Naive thymus-derived CD8-positive, alpha-beta T cell (primary cell): ENCODE data around the gene UGP2. TPM values are rescaled to one million over a fixed set of nuclear protein-coding genes. Genes with fewer than 3 reads are reported as not detected.
A peak's percentile ranks its signal among the peaks of the same experiment; 100 is the strongest.

Source experiments
- ATAC-seq, 2 donors: fragments of 150-1000 bp; cut with Tn5 transposase in 1 of 2; sonication (Bioruptor Pico), chemical (Tn5 transposase) in 1 of 2; 1 replicate in 1 of 2; 2 replicates in 1 of 2; pipeline ENCODE4 v1.10.0; 2021; ENCODE audit warnings: mild to moderate bottlenecking in 2 of 2, moderate library complexity in 2 of 2
- POLR2A ChIA-PET: fragments of 350-600 bp; sonication (Branson Sonifier 250); formaldehyde crosslinking; loops from one replicate; lab custom pipeline; 2021; ENCODE audit warnings: antibody characterized with exemption; lab: Charles Lee
- DNase-seq, 10 donors: peaks; one replicate each; pipeline versions ENCODE4 v3.0.0 to v3.0.0-alpha.2; 2020 to 2022
- H3K27ac Mint-ChIP-seq, 10 donors: one replicate each; pipeline ENCODE4 v1.8.0; 2020 to 2022; ENCODE audit warnings: mild to moderate bottlenecking in 10 of 10, mixed read lengths in 10 of 10, moderate library complexity in 4 of 10, inconsistent platforms in 1 of 10
- H3K27me3 Mint-ChIP-seq, 5 donors: one replicate each; pipeline ENCODE4 v1.8.0; 2021 to 2022; ENCODE audit warnings: mixed read lengths in 5 of 5
- H3K36me3 Mint-ChIP-seq, 3 donors: one replicate each; pipeline ENCODE4 v1.8.0; 2020 to 2022; ENCODE audit warnings: mixed read lengths in 3 of 3, mild to moderate bottlenecking in 2 of 3, inconsistent platforms in 1 of 3
- H3K4me1 Mint-ChIP-seq, 4 donors: one replicate each; pipeline ENCODE4 v1.8.0; 2021 to 2022; ENCODE audit warnings: mixed read lengths in 4 of 4
- H3K4me3 Mint-ChIP-seq, 10 donors: one replicate each; pipeline ENCODE4 v1.8.0; 2020 to 2022; ENCODE audit warnings: mild to moderate bottlenecking in 10 of 10, mixed read lengths in 10 of 10, moderate library complexity in 6 of 10, inconsistent platforms in 1 of 10
- H3K9me3 Mint-ChIP-seq, 9 donors: one replicate each; pipeline ENCODE4 v1.8.0; 2020 to 2022; ENCODE audit warnings: mixed read lengths in 9 of 9, mild to moderate bottlenecking in 3 of 9, inconsistent platforms in 1 of 9, moderate library complexity in 1 of 9
- polyA plus RNA-seq, 3 donors: library from polyadenylated mRNA; unstranded; fragments of 300-500 nt; fragmentation: Illumina TruSeq; gene quantifications; one replicate each; pipeline ENCODE4 v1.2.3, GENCODE V29; 2021
- total RNA-seq, 8 experiments: library from RNA in 2 of 8; stranded (reverse) in 2 of 8; gene quantifications; one replicate each; pipeline ENCODE4 v1.2.3 and lab custom pipeline; 2021 to 2026

Gene UGP2
- total and polyA plus RNA-seq, 5 experiments from 2014 or later: 77.2 to 148 (median 112) TPM

- Mint-ChIP-seq H3K9me3 (peaks cover 0 to 3% (median 0%) of the 10 kb centered on the region in 9 donors), H3K27ac (peak overlapping the region; percentile 83 to 98 (median 94)), H3K27me3 (no peaks in the 10 kb centered on the region), H3K36me3 (peaks cover 0 to 24% (median 13%) of the 10 kb centered on the region in 3 donors), H3K4me3 (peak overlapping the region in 7 of 10 donors; percentile 5 to 72 (median 12)), H3K4me1 (peaks cover 30 to 89% (median 77%) of the 10 kb centered on the region in 4 donors)
- POLR2A ChIA-PET: interaction anchor here (1.0 to 3.6 kb wide), 4 partner anchors 9 to 12 kb away, joined by 3 to 40 read pairs (median 8); partner anchors contain the start of gene UGP2
- ATAC-seq: no peak
- no peak for DNase-seq
These were observed 12.0 kb downstream of the UGP2 start for GRCh38 chr2:63853527-63854310.

DNA sequence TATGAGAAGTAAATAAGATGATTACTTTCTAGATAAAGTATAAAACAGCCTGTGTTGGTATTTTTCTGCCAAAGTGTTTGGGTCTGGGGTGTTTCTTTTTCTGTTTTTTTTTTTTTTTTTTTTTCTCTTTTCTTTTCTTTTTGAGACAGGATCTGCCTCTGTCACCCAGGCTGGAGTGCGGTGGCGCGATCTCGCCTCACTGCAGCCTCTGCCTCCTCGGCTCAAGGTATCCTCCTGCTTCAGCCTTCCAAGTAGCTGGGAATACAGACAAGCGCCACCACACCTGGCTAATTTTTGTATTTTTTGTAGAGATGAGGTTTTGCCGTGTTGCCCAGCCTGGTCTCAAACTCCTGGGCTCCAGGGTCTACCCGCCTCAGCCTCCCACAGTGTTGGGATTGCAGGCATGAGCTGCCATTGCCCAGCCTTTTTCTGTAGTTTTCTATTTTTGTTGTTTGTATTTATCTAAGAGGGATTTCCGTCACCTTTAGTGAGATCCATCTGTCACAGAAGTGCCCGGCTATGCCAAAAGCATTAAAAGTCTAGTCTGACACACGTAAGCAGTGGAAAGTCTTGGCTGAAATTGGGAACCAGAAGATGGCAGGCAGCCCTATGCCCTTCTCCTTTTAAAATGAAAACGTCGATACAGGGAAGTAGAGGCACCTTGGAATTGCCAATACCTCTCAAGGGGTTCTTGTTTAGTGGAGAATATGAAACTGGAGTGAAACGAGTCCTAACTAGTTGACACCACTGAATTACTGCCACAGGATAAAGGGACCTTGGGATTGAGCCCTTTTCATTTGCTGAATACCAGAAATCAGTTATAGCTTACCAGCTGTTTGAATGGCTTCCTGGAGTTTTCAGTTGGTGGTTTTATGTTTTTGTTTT is 14.0 kb downstream of the UGP2 start:
- Mint-ChIP-seq H3K4me1 (peaks cover 27 to 72% (median 64%) of the 10 kb centered on the region in 4 donors), H3K36me3 (peaks cover 0 to 35% (median 16%) of the 10 kb centered on the region in 3 donors), H3K9me3 (peaks cover 0 to 3% (median 0%) of the 10 kb centered on the region in 9 donors), H3K27me3 (no peaks in the 10 kb centered on the region), H3K4me3 (peak overlapping the region; percentile 52 to 82 (median 70)), H3K27ac (peak overlapping the region; percentile 86 to 98 (median 95))
- POLR2A ChIA-PET: interaction anchor here (1.0 to 3.6 kb wide), 3 partner anchors 10 to 14 kb away, joined by 3 to 40 read pairs (median 6); partner anchors contain the start of gene UGP2
- peak; percentile 4 to 7 for ATAC-seq
- peak in 4 of 10 donors; percentile 3 to 59 (median 12) for DNase-seq

GRCh38 chr2:63856303-63856603 is 14.6 kb downstream of the UGP2 start:
- H3K27ac Mint-ChIP-seq: peak overlapping the region; percentile 86 to 98 (median 95)
- POLR2A ChIA-PET: interaction anchor here (1.0 to 3.6 kb wide), 2 partner anchors 11 to 15 kb away, joined by 6 to 40 read pairs; partner anchors contain the start of gene UGP2
- H3K9me3 Mint-ChIP-seq: peaks cover 0 to 1% (median 0%) of the 10 kb centered on the region in 9 donors
- peak in 9 of 10 donors; percentile 17 to 84 (median 60) for DNase-seq
- H3K4me1 Mint-ChIP-seq: peaks cover 26 to 68% (median 63%) of the 10 kb centered on the region in 4 donors
- H3K4me3 Mint-ChIP-seq: peak overlapping the region; percentile 55 to 82 (median 70)
- peak; percentile 89 to 92 for ATAC-seq
- H3K27me3 Mint-ChIP-seq: no peaks in the 10 kb centered on the region
- H3K36me3 Mint-ChIP-seq: peaks cover 0 to 34% (median 13%) of the 10 kb centered on the region in 3 donors

DNA sequence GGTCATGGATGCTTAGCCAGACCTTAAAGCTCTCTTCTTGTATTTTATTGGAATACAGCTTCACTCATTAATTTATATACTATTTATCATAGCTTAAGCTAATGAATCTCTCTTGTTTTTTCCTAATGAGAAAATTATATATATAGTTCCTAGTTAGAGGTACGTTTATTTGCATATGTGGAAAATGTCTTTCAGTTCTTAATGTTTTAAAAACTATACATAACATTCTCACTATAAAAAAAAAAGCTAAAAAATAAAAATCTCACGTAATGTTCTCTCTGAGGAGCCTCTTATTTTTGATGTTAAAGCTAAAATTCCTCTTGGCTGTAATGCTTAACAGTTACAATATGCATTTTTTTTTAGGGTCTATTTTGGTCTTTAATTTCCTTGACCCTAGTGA is 16.6 kb downstream of the UGP2 start:
- Mint-ChIP-seq H3K4me1 (peaks cover 19 to 56% (median 46%) of the 10 kb centered on the region in 4 donors), H3K9me3 (no peaks in the 10 kb centered on the region), H3K4me3 (peak overlapping the region in 1 of 10 donors; percentile 48), H3K27me3 (no peaks in the 10 kb centered on the region), H3K36me3 (peaks cover 0 to 47% (median 18%) of the 10 kb centered on the region in 3 donors), H3K27ac (peak overlapping the region; percentile 3 to 96 (median 78))
- POLR2A ChIA-PET: interaction anchor here (1.4 kb wide), 1 partner anchor 17 kb away, joined by 9 read pairs; the partner anchor contains the start of gene UGP2
- DNase-seq (no peak), ATAC-seq (no peak)

DNA sequence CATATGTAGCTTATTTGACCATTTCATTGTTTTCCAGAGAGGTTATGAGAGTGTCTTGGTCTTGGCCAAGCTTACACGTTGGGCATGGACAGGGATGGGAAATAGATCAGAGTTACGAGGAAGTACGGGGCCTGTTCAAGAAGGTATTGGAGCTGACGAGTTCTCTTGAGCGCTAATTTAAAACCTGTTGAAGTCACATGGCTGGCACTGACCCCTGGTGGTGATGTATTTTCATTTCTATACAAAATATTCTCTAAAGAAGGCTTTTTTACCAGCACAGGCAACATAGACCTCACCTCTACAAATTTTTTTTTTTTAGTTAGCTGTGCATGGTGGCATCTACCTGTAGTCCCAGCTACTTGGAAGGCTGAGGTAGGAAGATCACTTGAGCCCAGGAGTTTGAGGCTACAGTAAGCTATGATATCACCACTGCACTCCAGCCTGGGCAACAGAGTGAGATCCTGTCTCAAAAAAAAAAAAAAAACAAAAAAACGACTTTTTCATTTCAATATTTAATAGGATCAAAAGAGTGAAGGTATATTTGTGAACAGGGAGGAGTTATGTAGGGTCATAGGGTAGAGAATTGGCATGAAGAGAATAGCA is 19.6 kb downstream of the UGP2 start:
- Mint-ChIP-seq H3K27ac (peak overlapping the region in 8 of 10 donors; percentile 20 to 85 (median 51)), H3K9me3 (no peaks in the 10 kb centered on the region), H3K36me3 (peaks cover 0 to 66% (median 18%) of the 10 kb centered on the region in 3 donors), H3K27me3 (no peaks in the 10 kb centered on the region), H3K4me1 (peaks cover 15 to 45% (median 31%) of the 10 kb centered on the region in 4 donors), H3K4me3 (no peak overlapping the region)
- POLR2A ChIA-PET: interaction anchor here (0.6 to 3.2 kb wide), 4 partner anchors 19 to 233 kb away, joined by 3 to 20 read pairs (median 4); partner anchors contain the start of gene UGP2
- ATAC-seq (peak; percentile 56 to 76), DNase-seq (peak; percentile 24 to 78 (median 68))

- DNase-seq (no peak), ATAC-seq (no peak)
- Mint-ChIP-seq H3K27ac (no peak overlapping the region), H3K4me1 (peaks cover 16 to 35% (median 28%) of the 10 kb centered on the region in 4 donors), H3K36me3 (peaks cover 0 to 58% (median 13%) of the 10 kb centered on the region in 3 donors), H3K9me3 (no peaks in the 10 kb centered on the region), H3K4me3 (no peak overlapping the region), H3K27me3 (no peaks in the 10 kb centered on the region)
- POLR2A ChIA-PET: no interaction called here
These were observed 21.1 kb downstream of the UGP2 start for GRCh38 chr2:63862806-63863205.

GRCh38 chr2:63863707-63864106 is 22.0 kb downstream of the UGP2 start:
- POLR2A ChIA-PET: no interaction called here
- Mint-ChIP-seq H3K4me3 (no peak overlapping the region), H3K9me3 (no peaks in the 10 kb centered on the region), H3K27me3 (no peaks in the 10 kb centered on the region), H3K36me3 (peaks cover 0 to 58% (median 9%) of the 10 kb centered on the region in 3 donors), H3K27ac (no peak overlapping the region), H3K4me1 (peaks cover 17 to 37% (median 32%) of the 10 kb centered on the region in 4 donors)
- DNase-seq: no peak
- no peak for ATAC-seq

GRCh38 chr2:63865159-63865799 is 23.6 kb downstream of the UGP2 start:
- ATAC-seq: no peak
- peaks cover 19 to 39% (median 32%) of the 10 kb centered on the region in 4 donors for H3K4me1 Mint-ChIP-seq
- peak overlapping the region in 1 of 10 donors; percentile 24 for H3K4me3 Mint-ChIP-seq
- peak overlapping the region in 5 of 10 donors; percentile 38 to 74 (median 62) for H3K27ac Mint-ChIP-seq
- H3K9me3 Mint-ChIP-seq: no peaks in the 10 kb centered on the region
- POLR2A ChIA-PET: interaction anchor here (0.5 kb wide), 1 partner anchor 282 kb away, joined by 3 read pairs; no protein-coding TSS in a partner anchor
- no peak for DNase-seq
- peaks cover 0 to 53% (median 8%) of the 10 kb centered on the region in 3 donors for H3K36me3 Mint-ChIP-seq
- H3K27me3 Mint-ChIP-seq: no peaks in the 10 kb centered on the region

GRCh38 chr2:63866009-63866709 is 24.5 kb downstream of the UGP2 start:
- DNase-seq: no peak
- ATAC-seq: peak in 1 of 2 donors; percentile 53
- Mint-ChIP-seq H3K4me3 (peak overlapping the region in 5 of 10 donors; percentile 1 to 40 (median 21)), H3K27me3 (no peaks in the 10 kb centered on the region), H3K36me3 (peaks cover 0 to 58% (median 8%) of the 10 kb centered on the region in 3 donors), H3K9me3 (no peaks in the 10 kb centered on the region), H3K27ac (peak overlapping the region in 8 of 10 donors; percentile 9 to 80 (median 54)), H3K4me1 (peaks cover 21 to 39% (median 30%) of the 10 kb centered on the region in 4 donors)
- POLR2A ChIA-PET: interaction anchor here (0.5 to 0.6 kb wide), 2 partner anchors 281 to 398 kb away, joined by 3 read pairs; no protein-coding TSS in a partner anchor

DNA sequence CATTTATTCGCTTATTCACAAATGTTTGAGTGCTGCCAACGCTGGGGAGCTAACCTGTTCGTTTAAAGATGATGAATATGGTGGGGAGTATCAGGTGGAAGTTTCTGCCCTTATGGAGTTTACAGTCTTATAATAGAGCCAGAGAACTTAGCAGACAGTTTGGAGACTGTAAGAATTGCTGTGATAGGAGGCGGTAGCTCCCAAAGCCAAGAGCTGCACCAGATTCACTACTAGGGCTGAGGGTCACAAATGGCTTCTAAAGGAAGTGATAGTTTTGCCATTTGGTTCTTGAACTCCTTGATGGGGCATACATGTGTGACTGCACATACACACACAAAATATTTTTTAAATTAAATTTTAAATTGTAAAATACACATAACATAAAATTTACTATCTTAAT is 29.0 kb downstream of the UGP2 start:
- Mint-ChIP-seq H3K27ac (peak overlapping the region in 1 of 10 donors; percentile 52), H3K36me3 (peaks cover 6 to 66% (median 26%) of the 10 kb centered on the region in 3 donors), H3K9me3 (peaks cover 0 to 4% (median 0%) of the 10 kb centered on the region in 9 donors), H3K4me1 (peaks cover 26 to 60% (median 43%) of the 10 kb centered on the region in 4 donors), H3K27me3 (no peaks in the 10 kb centered on the region), H3K4me3 (no peak overlapping the region)
- ATAC-seq: no peak
- POLR2A ChIA-PET: interaction anchor here (0.5 kb wide), 1 partner anchor 146 kb away, joined by 5 read pairs; no protein-coding TSS in a partner anchor
- no peak for DNase-seq
